Mammary epithelial cell (primary cell): ENCODE results near the gene EXD1.

Source experiments
- CTCF ChIP-seq, 2 donors: IDR thresholded peaks in 1 of 2; conservative IDR thresholded peaks in 1 of 2; 2 replicates each; pipeline ENCODE4 v1.5.1; 2011 to 2012; ENCODE audit warnings: inconsistent platforms in 2 of 2, low read length in 2 of 2, mild to moderate bottlenecking in 2 of 2, control low read depth in 1 of 2, low read depth in 1 of 2; ENCODE audit not compliant: insufficient read depth in 1 of 2; ENCODE audit errors: extremely low read depth in 1 of 2
- EZH2 ChIP-seq: IDR thresholded peaks from 2 replicates; pipeline ENCODE4 v1.6.1; 2012; ENCODE audit warnings: low read length, inconsistent platforms, borderline replicate concordance

- TF ChIP-seq CTCF (conservative IDR thresholded peaks at IDR 0.05 in 1 of 2, IDR thresholded peaks at IDR 0.05 in 1 of 2; ENCODE audit: extremely low read depth in 1 of 2, insufficient read depth in 1 of 2, low read depth in 1 of 2, low read length in 2 of 2) (no peak), EZH2 (no peak)
Observed at GRCh38 chr15:41263891-41264351, 33.4 kb upstream of the EXD1 start.
